ENCODE data around the gene C9orf72.

GRCh38 chr9:27614551-27614950, 41.3 kb upstream of the C9orf72 start:
- TF ChIP-seq POLR2A (IDR thresholded peaks at IDR 0.05; ENCODE audit: low read length) (no peak), GATA1 (IDR thresholded peaks at IDR 0.05; ENCODE audit: low read depth, low read length) (no peak)
